Esophagus squamous epithelium (tissue), 5 donors: ENCODE measurements around the gene CHAF1A. TPM values are rescaled to one million over a fixed set of nuclear protein-coding genes. Genes with fewer than 3 reads are reported as not detected.

ENCODE experiments used
- DNase-seq: peaks from one replicate; lab custom pipeline; 2025; lab: John Stamatoyannopoulos, UW
- H3K27ac ChIP-seq, 4 donors: fragments of 200-600 bp; sonication (generic); one replicate each; pipeline ENCODE4 v1.5.1; 2016 to 2019; ENCODE audit warnings: mild to moderate bottlenecking in 1 of 4
- H3K27me3 ChIP-seq, 4 donors: fragments of 200-600 bp; sonication (generic); 1 replicate in 3 of 4; 2 replicates in 1 of 4; pipeline versions ENCODE4 v1.5.1 to v1.6.0; 2017 to 2021; ENCODE audit warnings: antibody characterized with exemption in 1 of 4
- H3K36me3 ChIP-seq, 3 donors: fragments of 200-600 bp; sonication (generic); one replicate each; pipeline ENCODE4 v1.5.1; 2016 to 2019
- H3K4me1 ChIP-seq, 3 donors: fragments of 200-600 bp; sonication (generic); one replicate each; pipeline ENCODE4 v1.5.1; 2017 to 2019
- H3K4me3 ChIP-seq, 4 donors: fragments of 200-600 bp; sonication (generic); 1 replicate in 3 of 4; 2 replicates in 1 of 4; pipeline ENCODE4 v1.5.1; 2016 to 2019; ENCODE audit warnings: mild to moderate bottlenecking in 2 of 4, moderate library complexity in 1 of 4
- H3K9me3 ChIP-seq, 3 donors: fragments of 200-600 bp; sonication (generic); one replicate each; pipeline ENCODE4 v1.5.1; 2016 to 2019
- CTCF ChIP-seq, 6 experiments: fragments of 450-650 bp in 4 of 6; fragments of 200-600 bp in 2 of 6; sonication (generic) in 2 of 6; IDR thresholded peaks; one replicate each; pipeline ENCODE4 v1.5.1; 2016 to 2019; ENCODE audit warnings: antibody characterized with exemption in 6 of 6, mild to moderate bottlenecking in 4 of 6, moderate library complexity in 4 of 6
- POLR2A ChIP-seq, 4 donors: fragments of 450-650 bp; IDR thresholded peaks; one replicate each; pipeline ENCODE4 v1.6.1; 2017; ENCODE audit warnings: antibody characterized with exemption in 4 of 4, mild to moderate bottlenecking in 4 of 4, moderate library complexity in 3 of 4
- WGBS, 2 donors: methylation state at CpG; one replicate each; pipeline ENCODE4 v1.1.5; 2018; 5-methylcytosine and 5-hydroxymethylcytosine counted together
- intact Hi-C: fragments of 100-400 bp; cut with DNase I; formaldehyde crosslinking; loops from one replicate; pipeline ENCODE4 v1.15.0; 2022
- total RNA-seq, 4 donors: library from RNA; depleted of rRNA; stranded (reverse); fragments of >200 nt; gene quantifications; one replicate each; pipeline ENCODE4 v1.1.0, GENCODE V29; 2016
- donor health status: DM: yes; HTN: yes; CAD: no.

The CHAF1A gene
- total RNA-seq, 4 donors from 2014 or later: 7.6 to 20.9 (median 11.9) TPM

- H3K4me1 ChIP-seq: peaks cover 10 to 30% (median 17%) of the 10 kb centered on the region in 3 donors
- TF ChIP-seq CTCF (IDR thresholded peaks at IDR 0.05): no peak
- no peak for TF ChIP-seq POLR2A (IDR thresholded peaks at IDR 0.05)
- no peaks in the 10 kb centered on the region for H3K27me3 ChIP-seq
- intact Hi-C loops: no loop called here
- no peak overlapping the region for H3K4me3 ChIP-seq
- H3K36me3 ChIP-seq: peaks cover 62 to 93% (median 66%) of the 10 kb centered on the region in 3 donors
- no peaks in the 10 kb centered on the region for H3K9me3 ChIP-seq
- H3K27ac ChIP-seq: peak overlapping the region in 3 of 4 donors; percentile 70 to 83 (median 81)
- 76 to 78% methylated on average over 7 to 9 of the region's 28 CpGs for WGBS, 2 donors
- DNase-seq: no peak
Observed at GRCh38 chr19:4447327-4448146, 45.1 kb downstream of the CHAF1A start.

GRCh38 chr19:4448147-4448985 lies 45.9 kb downstream of the CHAF1A start:
- H3K27ac ChIP-seq: peak overlapping the region; percentile 70 to 83 (median 79)
- TF ChIP-seq CTCF (IDR thresholded peaks at IDR 0.05): no peak
- no peak for TF ChIP-seq POLR2A (IDR thresholded peaks at IDR 0.05)
- peaks cover 70 to 100% (median 74%) of the 10 kb centered on the region in 3 donors for H3K36me3 ChIP-seq
- intact Hi-C loops: no loop called here
- H3K27me3 ChIP-seq: no peaks in the 10 kb centered on the region
- no peak for DNase-seq
- H3K4me3 ChIP-seq: no peak overlapping the region
- peaks cover 10 to 30% (median 17%) of the 10 kb centered on the region in 3 donors for H3K4me1 ChIP-seq
- 76 to 80% methylated on average over 17 to 20 of the region's 30 CpGs for WGBS, 2 donors
- H3K9me3 ChIP-seq: no peaks in the 10 kb centered on the region

- no peak for DNase-seq
- peaks cover 10 to 38% (median 18%) of the 10 kb centered on the region in 3 donors for H3K4me1 ChIP-seq
- H3K36me3 ChIP-seq: peaks cover 72 to 100% (median 78%) of the 10 kb centered on the region in 3 donors
- 40 to 46% methylated on average over 1 to 17 of the region's 24 CpGs for WGBS, 2 donors
- TF ChIP-seq POLR2A (IDR thresholded peaks at IDR 0.05) (no peak), CTCF (IDR thresholded peaks at IDR 0.05) (peak in 2 of 6 experiments; percentile 8 to 38)
- no peak overlapping the region for H3K4me3 ChIP-seq
- no peaks in the 10 kb centered on the region for H3K27me3 ChIP-seq
- peak overlapping the region; percentile 70 to 83 (median 79) for H3K27ac ChIP-seq
- intact Hi-C loops: no loop called here
- no peaks in the 10 kb centered on the region for H3K9me3 ChIP-seq
Observed at GRCh38 chr19:4449022-4449638, 46.7 kb downstream of the CHAF1A start.

GRCh38 chr19:4449639-4450028 lies 47.2 kb downstream of the CHAF1A start:
- intact Hi-C loops: no loop called here

More at GRCh38 chr19:4449639-4450028, 47.2 kb downstream of the CHAF1A start:
- no peak for DNase-seq
- Histone ChIP-seq H3K27ac (peak overlapping the region; percentile 70 to 83 (median 79)), H3K4me1 (peaks cover 15 to 43% (median 23%) of the 10 kb centered on the region in 3 donors), H3K4me3 (no peak overlapping the region), H3K9me3 (no peaks in the 10 kb centered on the region), H3K36me3 (peaks cover 67 to 100% (median 76%) of the 10 kb centered on the region in 3 donors), H3K27me3 (no peaks in the 10 kb centered on the region)
- 40 to 44% methylated on average over 9 of the region's 9 CpGs for WGBS, 2 donors
- TF ChIP-seq POLR2A (IDR thresholded peaks at IDR 0.05) (no peak), CTCF (IDR thresholded peaks at IDR 0.05) (no peak)
